GM20431 (cell line): ENCODE data around the gene INO80.
"Not testable (repeated sequence)": the region's sequence is repeated elsewhere in the genome, so short reads cannot be mapped to it uniquely, and the experiment has no call there.

Experiments
- in situ Hi-C: fragments of 300-500 bp; cut with MseI, MboI; formaldehyde crosslinking; loops from one replicate; pipeline ENCODE4 v1.15.0; 2020; ENCODE audit warnings: low sequenced_read_pairs; ENCODE audit not compliant: unreplicated experiment

The INO80 gene

DNA sequence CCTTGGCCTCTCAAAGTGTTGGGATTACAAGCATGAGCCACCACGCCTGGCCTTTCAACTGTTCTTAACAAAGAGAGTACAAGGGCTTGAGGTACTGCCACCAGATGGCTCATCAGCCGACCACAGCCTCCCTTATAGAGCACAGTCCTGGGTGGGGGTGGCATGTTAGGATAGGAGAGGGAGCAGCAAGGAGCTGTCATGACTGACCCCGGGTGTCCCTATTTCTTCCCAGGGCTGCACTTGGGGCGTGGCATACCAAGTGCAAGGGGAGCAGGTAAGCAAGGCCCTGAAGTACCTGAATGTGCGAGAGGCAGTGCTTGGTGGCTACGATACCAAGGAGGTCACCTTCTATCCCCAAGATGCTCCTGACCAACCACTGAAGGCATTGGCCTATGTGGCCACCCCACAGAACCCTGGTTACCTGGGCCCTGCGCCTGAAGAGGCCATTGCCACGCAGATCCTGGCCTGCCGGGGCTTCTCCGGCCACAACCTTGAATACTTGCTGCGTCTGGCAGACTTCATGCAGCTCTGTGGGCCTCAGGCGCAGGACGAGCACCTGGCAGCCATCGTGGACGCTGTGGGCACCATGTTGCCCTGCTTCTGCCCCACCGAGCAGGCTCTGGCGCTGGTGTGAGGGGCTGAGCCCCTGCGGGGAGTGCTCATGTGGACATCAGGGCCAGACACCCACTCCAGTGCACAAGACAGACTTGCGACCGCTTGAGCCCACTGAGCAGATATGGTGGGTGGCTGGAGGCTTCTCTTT lies 160.8 kb downstream of the INO80 start:
- in situ Hi-C loops: no loop called here

DNA sequence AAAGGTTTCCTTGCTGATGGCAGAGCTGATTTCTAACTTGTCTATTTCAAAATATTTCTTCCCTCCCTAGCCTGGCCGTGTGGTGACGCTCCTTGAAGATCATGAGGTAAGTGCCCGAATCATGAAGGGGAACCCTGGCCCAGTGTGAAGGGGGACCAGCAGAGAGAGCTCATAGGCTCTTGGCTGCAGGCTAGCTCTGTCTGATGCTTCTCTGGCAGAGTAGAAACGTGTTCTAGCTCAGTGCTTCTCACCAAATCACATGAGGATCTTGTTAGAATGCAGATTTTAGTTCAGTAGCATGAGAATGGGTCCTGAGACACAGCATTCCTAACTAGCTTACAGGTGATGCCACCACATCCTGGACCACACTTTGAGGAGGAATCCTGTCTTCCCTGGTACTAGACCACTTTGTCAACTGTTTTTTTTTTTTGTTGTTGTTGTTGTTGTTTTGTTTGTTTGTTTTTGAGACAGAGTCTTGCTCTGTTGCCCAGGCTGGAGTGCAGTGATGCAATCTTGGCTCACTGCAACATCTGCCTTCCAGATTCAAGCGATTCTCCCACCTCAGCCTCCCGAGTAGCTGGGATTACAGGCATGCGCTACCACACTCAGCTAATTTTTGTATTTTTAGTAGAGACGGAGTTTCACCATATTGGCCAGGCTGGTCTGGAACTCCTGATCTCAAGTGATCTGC lies 161.8 kb downstream of the INO80 start:
- in situ Hi-C loops: not testable (repeated sequence)

DNA sequence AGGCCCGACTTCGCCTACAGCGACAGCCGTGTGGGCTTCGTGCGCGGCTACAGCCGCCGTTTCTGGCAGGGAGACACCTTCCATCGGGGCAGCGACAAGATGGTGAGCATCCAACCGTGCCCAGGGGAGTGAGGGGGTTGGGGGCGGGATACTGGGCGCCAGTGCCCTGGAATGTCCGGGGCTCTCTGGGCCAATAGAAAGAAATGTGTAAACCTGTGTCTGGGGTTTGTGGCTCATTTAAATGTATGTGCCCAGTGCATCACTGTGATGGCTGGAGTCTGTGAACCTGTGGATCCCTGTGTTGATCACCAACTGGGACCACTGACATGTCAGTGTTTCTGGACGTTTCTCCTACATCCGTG lies 162.4 kb downstream of the INO80 start:
- in situ Hi-C loops: no loop called here

DNA sequence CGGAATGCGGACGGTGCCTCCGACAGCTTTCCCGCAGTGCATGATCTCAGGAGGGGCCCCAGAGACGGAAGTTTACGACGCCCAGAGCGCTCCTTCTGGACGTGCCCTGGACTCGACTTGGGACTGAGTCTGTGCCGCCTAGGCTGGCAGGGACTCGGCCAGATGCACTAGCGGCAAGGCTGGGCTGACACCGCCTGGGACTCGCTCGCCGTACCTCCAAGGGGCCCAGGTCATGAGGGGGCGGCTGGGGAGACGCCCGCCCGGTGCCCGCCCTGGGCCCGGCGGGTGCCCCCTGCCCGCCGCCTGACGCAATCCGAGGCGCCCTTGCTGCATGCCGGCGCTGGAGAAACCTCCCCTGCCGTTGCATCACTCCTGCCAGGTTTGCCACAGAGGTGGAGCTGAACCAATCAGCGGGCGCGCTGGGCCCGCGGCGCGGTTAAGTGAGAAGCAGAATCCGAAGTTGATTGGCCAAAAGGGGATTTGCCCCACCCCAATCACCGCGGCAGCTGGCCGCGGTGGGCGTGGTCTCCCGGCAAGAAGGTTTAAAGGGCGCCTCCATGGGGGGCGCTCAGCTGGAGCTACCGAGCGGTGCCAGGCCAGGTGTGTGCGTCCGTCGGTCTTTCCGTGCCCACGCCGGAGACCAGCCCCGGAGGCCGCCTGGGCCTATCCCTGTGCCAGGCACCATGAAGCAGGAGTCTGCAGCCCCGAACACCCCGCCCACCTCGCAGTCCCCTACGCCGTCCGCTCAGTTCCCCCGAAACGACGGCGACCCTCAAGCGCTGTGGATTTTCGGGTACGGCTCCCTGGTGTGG lies 163.0 kb downstream of the INO80 start, which contains the start of gene CHAC1:
TSS of gene CHAC1 (plus strand) at position 571 of the 812 bp plus-strand sequence. CDS start at position 684, 113 bp downstream.
- in situ Hi-C loops: no loop called here

DNA sequence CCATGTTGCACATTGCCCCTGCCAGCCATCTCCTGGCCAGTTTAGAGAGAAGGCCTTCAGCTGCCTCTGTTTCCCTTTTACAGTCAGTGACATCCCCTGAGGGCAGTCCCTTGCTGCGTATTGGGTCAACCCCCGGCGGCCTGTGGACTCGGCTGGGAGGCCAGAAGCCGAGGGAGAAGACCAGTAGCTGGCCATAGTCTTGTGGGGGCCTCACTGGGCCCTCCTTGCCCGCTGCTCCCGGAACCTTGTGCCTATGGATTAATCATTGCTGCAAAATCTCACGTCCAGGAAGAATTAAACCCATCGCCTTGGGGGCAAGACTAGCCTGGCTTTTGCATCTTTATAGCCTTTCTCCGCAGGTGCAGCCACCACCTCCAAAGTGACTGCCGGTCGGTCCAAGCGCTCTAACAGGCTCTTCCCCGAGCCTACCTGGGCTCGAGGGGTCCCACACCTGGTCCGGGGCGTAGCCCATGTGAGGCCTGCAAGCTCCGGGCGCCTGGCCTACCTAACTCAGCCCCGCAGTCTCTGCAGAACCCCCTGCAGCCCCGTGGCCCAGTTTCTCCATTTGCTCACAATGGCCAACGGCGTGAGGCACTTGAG lies 163.7 kb downstream of the INO80 start:
- in situ Hi-C loops: no loop called here

DNA sequence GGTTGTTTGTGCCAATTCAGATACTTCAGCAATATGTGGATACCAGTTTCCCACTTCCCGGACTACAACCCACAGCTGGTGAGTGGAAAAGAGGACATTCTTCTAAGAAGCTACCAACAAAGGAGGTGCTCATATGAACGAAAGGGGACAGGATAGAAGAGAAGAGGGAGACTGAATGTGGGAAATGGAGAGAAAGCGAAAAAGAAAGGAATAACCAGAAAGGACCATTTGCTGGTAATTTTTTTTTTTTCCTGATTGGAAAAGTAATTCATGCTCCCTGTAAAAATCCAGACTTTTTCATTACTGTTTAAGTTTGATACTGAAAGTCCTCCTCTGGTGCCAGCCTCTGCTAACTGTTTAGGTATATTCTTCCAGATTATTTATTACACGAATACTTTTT lies 164.3 kb downstream of the INO80 start:
- in situ Hi-C loops: no loop called here

DNA sequence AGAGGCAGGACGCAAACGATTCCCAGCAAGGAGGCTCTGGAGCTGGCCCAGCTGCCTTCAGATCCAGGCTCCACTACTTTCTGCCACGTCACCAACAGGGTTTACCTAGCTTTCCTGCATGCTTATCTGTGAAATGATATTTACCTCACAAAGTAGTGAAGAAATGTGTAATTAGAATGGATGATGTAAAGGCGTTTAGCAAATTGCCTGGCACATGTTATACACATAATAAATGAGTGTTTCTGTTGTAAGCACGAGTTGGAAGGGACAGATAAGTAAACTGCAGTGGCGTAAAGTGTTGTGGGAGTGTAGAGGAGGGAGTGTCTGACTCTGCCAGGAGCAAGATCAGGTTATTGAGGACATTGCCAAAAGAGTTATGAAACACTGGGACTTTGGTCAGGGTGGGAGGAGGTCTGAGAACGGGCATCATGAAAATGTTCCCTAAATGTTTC lies 166.3 kb downstream of the INO80 start:
- in situ Hi-C loops: no loop called here

DNA sequence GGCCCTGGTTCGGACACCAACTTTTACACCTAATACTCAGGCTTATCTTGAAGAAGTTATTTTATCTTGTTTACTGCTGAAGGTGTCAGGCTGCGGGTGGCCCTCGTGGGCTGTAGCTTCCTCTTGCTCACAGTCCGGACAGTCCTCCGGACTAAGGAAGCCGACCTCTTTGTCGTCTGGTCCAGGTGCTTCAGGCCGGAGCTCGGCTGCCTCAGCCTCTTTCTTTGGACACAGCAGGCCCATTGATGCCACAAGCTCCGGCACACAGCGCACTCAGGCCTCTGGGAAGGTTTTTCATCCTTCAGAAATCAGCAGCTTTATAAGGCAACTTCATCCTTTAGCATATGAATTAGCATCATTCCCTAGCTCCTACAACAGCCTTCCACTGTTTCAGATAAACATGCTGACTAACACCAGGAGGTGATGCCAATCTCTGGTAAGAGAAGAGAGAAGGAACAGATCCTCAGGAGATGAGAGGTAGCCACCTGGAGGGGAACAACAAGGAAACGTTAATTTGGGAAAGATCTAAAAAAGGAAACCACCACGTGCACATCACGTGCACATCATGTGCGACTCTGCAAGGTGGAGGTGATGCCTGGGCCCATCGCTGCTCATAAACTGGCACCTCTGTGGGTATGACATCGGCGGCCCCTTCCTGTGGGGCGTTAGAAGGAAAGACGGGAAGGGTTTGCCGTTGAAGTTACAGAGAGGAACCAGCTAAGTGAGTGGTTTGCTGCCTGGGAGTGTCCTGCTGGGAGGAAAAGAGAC lies 167.2 kb downstream of the INO80 start:
- in situ Hi-C loops: no loop called here

DNA sequence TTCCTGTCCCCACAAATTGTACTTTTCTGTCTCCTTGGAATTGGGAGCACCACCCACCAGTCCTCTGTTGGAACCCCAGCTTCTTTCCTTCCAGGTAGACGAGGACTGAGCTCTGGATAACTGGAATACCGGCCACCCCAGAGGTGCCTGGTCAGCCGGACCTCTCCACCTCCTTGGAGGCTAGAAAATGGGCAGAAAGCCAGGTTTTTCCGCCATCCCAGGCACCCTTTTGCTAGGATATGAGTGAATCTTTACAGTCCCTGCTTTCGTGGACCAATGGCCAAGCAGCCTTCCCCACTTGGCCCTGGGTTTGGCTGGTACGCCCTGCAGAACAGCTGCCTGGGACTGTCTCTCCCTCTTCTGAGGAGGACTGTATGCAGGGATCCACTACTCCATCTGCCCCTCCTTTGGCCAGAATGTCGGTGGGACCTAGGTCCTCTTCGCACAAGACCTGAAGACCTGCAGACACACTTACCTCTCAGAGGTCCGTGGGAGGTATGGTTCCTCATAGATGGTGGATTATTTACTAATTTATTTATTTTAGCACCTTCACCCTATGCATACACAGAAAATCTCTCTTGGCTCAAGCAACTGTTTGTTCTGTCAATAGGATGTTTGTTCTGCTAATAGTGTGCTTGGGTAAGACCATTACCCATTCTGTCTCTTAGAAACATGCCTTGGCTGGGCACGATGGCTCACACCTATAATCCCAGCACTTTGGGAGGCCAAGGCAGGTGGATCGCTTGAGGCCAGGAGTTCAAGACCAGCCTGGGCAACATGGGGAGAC lies 171.4 kb downstream of the INO80 start:
- in situ Hi-C loops: no loop called here

DNA sequence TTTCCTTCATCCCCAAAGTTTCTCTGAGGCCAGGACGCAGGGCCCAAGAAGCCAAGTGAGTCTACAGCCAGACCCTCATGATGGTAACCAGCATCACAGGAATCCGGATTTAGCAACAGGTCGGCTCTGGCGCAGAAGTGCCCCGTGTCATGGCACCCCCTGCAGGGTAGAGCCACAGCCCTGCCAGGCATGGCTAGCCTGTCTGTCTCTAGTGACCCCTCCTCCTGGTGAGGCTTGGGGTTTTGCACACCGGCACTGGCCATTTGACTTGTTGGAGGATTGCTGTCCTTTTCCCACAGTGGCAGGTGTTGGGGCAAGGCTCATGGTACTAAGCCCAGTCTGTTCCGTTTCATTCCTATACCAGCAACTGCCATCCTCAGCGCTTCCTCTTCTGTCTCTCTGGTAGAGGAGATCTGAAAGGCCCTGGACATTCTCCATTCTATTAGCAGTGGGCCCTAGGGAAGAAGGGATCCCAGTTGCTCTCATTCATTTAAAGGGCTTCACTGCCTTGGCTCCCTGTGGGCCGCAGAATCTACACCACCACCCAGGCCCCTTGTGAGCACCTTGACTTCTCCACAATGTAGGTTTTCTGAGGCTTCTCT lies 172.2 kb downstream of the INO80 start:
- in situ Hi-C loops: no loop called here

DNA sequence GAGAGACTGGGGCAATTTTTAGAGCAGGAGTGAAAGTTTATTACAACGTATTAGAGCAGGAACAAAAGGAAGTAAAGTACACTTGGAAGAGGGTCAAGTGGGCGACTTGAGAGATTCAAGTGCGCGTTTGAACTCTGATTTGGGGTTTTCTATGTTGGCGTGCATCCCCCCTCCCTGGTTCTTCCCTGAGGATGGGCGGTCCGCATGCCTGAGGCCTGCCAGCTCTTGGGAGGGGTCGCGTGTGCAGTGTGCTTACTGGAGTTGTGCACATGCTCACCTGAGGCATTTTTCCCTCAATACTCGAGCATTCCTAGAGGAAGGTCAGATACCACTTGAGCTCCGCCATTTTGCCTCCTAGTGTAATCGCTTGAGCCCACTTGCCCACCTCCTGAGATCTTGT lies 173.2 kb downstream of the INO80 start:
- in situ Hi-C loops: no loop called here

DNA sequence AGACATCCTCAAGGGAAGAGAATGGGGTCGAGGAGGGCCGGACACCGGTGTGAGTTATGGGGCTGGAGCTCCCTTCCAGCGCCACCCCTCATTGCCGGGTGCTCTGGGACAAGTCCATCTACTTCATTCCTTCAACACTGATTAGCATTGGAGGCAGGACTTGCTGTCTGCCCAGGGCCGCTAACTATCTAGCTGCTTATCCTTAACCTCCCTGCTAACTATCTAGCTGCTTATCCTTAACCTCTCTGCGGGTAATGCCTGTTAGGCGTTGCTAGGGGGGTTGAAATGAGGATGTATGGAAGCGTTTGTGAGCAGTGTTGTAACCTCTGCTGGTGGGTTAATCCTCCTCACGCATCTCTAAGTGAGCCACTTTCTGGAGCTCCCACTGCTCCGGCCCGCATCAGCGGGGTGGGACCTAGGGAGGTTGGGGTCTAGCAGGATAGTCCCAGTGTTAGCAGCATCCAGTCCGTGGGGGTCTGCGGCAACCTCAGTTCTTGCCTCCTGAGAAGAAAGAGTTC lies 173.7 kb downstream of the INO80 start:
- in situ Hi-C loops: no loop called here

DNA sequence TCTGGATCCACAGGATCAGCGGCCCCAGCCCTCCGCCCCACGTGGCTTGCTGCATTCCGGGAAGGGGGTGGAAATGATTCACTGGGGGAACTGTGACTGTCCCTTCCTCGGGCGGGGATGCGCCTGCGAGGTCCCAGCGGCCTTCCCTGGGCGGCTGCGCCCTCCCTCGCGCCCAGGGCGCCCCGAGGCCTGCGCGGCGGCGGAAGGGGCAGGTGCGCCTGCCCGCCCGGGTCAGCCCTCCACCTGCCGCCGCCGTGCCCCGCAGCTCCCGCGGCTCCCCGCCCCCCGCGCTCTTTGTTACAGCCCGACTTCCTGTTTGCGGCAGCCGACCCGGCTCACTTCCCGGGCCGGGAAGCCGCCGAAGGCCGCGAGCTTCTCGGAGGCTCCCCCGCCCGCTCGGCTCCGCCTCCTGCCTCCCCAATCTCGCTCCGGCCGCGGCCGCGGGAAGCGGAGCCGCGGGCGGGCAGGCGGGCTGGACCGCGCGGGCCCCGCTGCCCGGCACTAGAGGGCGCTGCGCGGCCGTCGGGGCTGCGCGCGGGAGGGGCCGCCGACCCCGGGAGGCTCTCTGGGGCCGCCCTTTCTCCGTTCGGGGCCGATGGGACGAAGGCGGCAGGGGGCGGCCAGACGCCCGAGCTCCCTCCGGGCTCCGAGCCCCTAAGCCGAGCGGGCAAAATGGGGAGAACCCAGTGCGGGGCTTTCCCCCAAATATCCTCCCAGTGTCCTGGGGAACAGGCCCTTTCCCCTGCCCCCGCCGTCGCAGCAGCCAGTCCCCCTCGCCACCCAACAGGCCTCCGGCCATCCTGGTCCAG lies 174.3 kb downstream of the INO80 start:
- in situ Hi-C loops: no loop called here

DNA sequence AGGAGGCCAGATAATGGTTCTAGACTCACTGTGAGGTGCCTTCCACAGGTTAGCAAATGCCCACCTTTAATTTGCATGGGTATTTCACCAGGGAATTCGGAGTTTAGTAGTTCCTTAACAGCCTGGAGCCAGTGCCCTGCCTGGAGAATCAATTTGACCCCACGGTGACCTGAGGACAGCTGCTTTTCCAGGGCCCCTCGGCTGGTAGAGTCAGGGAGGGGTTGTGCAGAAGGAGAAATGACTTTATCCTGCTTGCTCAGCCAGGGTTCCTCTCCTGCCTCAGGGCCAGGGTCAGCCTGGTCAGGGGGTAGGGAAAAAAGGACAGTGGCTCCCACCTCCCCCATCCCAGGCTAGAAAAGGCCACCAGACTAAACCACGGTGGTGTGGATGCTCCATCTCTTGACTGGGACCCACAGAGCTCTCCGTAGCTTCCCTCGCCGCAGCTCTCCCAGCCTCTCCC lies 175.0 kb downstream of the INO80 start:
- in situ Hi-C loops: no loop called here

DNA sequence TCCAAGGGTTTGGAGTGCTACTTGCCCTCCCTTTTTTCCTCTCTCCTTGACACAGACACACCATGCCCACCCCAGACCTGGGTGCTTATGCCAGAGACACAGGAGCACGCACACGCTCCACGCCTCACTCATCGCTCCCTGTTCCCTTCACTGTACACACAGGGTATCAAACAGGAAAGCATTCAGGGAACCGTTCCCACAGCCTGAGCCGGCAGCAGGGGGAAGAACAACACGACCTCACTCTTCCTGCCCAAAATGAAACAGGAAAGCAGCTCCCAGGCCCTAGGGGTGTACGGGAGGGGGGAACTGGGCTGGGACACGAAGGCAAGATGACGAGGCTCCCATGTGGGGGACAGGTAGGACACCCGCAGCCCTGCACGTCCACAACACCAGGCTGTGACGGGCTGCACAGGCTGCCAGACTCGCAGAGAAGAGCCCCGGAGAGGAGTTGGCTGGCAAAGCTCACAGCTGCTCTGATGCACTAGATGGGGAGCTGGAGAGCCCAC lies 175.7 kb downstream of the INO80 start:
- in situ Hi-C loops: no loop called here

DNA sequence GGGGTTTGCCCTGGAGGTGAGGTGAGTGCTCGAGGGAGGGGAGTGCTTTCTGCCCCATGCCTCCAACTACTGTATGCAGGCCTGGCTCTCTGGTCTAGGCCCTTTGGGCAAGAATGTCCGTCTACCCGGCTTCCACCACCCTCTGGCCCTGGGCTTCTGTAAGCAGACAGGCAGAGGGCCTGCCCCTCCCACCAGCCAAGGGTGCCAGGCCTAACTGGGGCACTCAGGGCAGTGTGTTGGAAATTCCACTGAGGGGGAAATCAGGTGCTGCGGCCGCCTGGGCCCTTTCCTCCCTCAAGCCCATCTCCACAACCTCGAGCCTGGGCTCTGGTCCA lies 177.6 kb downstream of the INO80 start:
- in situ Hi-C loops: no loop called here

DNA sequence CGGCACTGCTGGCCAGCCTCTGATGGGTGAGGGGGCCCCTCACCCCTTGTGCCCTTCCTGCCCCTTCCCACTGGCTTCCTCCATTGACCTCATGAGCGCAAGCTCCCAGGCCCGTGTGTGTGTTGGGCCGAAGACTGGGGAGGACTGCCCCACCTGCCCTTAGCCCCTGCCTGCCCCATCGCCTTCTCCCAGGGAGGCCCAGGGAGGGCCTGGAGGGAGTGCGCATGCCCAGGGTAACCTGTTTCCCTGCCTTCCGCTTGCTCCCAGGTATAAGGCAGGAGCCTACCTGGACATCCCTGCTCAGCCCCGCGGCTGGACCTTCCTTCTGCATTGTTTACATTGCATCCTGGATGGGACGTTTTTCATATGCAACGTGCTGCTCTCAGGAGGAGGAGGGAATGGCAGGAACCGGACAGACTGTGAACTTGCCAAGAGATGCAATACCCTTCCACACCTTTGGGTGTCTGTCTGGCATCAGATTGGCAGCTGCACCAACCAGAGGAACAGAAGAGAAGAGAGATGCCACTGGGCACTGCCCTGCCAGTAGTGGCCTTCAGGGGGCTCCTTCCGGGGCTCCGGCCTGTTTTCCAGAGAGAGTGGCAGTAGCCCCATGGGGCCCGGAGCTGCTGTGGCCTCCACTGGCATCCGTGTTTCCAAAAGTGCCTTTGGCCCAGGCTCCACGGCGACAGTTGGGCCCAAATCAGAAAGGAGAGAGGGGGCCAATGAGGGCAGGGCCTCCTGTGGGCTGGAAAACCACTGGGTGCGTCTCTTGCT lies 178.1 kb downstream of the INO80 start:
- in situ Hi-C loops: no loop called here
